ENCODE measurements around the gene RBM23. TPM values are rescaled to one million over a fixed set of nuclear protein-coding genes. Genes with fewer than 3 reads are reported as not detected.
A peak's percentile ranks its signal among the peaks of the same experiment; 100 is the strongest.

Gene RBM23
- total RNA-seq, 1 donor from 2014 or later: 170 TPM

DNA sequence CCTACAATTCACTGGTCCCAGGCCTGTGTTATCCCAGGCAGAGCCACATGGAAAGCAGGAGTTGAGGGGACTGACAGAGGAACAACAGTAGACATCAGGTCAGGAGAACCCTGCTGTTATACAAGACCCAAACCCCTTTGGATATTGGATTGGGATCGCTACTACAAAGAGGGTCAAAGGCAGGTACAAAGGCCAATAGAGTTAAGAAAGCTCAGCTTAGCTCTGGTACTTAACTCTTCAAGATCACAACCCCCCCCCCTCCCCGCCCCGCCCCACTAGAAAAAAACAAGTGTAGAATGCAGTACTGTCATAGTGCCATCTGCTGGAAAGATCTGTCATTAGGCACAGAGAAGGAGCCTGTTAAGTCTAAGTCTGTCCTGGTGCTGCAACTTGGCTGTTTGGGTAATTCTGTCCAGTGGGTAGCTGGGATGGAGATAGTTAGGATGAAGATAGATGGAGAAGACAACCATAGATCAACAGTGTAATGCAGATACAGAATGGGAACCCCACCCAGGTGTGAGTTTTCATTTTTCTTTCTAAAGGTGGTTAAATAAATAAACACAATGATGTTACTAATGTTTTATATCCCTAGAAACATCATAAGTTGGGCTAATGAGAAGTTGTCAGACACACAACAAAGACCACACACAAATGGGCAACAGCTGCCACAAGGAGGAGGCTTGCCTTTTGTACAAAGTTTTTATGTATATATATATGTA is 18.7 kb downstream of the RBM23 start:
- peaks cover 10% of the 10 kb centered on the region for H4K20me1 ChIP-seq (ENCODE audit: low read depth)
- peaks cover 36% of the 10 kb centered on the region for H3F3A ChIP-seq (ENCODE audit: low read depth)
- Mint-ChIP-seq H3K4me1 (peaks cover 8% of the 10 kb centered on the region), H3K9me3 (no peaks in the 10 kb centered on the region), H3K27ac (no peak overlapping the region), H3K27me3 (ENCODE audit: insufficient read depth, low read depth) (peaks cover 5% of the 10 kb centered on the region), H3K36me3 (peaks cover 26% of the 10 kb centered on the region), H3K4me3 (no peak overlapping the region)
- H3K9me3 ChIP-seq (ENCODE audit: low read depth): no peaks in the 10 kb centered on the region
- H3K4me2 ChIP-seq: peak overlapping the region; percentile 6
- no peak overlapping the region for H2AFZ ChIP-seq (replicated peaks)
- H3K4me1 ChIP-seq: peaks cover 10% of the 10 kb centered on the region
- TF ChIP-seq EZH2 (IDR thresholded peaks at IDR 0.05): no peak
- TF ChIP-seq, protein P1, sequence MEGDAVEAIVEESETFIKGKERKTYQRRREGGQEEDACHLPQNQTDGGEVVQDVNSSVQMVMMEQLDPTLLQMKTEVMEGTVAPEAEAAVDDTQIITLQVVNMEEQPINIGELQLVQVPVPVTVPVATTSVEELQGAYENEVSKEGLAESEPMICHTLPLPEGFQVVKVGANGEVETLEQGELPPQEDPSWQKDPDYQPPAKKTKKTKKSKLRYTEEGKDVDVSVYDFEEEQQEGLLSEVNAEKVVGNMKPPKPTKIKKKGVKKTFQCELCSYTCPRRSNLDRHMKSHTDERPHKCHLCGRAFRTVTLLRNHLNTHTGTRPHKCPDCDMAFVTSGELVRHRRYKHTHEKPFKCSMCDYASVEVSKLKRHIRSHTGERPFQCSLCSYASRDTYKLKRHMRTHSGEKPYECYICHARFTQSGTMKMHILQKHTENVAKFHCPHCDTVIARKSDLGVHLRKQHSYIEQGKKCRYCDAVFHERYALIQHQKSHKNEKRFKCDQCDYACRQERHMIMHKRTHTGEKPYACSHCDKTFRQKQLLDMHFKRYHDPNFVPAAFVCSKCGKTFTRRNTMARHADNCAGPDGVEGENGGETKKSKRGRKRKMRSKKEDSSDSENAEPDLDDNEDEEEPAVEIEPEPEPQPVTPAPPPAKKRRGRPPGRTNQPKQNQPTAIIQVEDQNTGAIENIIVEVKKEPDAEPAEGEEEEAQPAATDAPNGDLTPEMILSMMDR (IDR thresholded peaks at IDR 0.05): peak; percentile 70
- DNase-seq (ENCODE audit: low spot score): peak; percentile 86
- H3K27ac ChIP-seq: no peak overlapping the region
- no peak overlapping the region for H3K9ac ChIP-seq
- H3K27me3 ChIP-seq: no peaks in the 10 kb centered on the region
- no peaks in the 10 kb centered on the region for H3K79me2 ChIP-seq (ENCODE audit: low read depth)
- H3K4me3 ChIP-seq: no peak overlapping the region
- no peaks in the 10 kb centered on the region for H3K36me3 ChIP-seq

DNA sequence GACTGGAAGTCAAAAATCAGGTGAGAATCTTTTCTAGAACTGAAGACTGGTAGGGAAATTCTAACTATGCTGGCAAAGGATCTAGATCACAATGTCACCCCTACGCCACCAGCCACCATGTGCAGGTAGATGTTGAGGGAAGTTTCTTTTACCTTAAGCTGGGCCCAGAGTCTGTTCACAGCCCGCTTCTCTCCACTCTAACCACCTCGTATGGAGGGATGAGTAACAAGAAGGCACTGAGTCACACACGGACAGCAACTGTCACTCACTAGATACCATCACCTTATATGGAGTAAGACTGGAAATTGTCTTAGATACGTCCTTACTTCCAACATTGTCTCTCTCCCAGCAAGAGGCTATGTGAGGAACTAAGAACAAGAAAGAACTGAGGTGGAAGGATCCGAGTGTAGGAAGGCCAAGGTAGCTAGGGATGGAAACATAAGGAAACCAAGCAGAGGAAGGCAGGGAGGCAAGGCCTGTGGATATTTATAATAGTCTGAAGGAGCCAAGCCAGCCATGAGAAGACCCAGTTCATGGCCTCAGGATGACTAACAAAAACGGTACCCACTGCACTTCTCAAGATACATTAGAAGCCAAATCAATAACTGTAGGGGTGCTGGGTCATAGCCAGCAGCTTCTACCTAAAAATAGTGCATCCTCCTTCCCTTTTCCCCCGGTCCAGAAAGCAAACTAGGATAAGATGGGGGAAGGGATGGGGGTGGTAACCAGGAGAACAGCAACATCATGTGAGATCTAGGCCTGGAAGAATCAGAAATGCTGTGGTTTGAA is 20.5 kb downstream of the RBM23 start:
- TF ChIP-seq, protein P1 (IDR thresholded peaks at IDR 0.05): no peak
- TF ChIP-seq EZH2phosphoT487 (IDR thresholded peaks at IDR 0.05) (no peak), EZH2 (IDR thresholded peaks at IDR 0.05) (no peak)
- H3K27ac Mint-ChIP-seq: no peak overlapping the region
- H3K9ac ChIP-seq: no peak overlapping the region

DNA sequence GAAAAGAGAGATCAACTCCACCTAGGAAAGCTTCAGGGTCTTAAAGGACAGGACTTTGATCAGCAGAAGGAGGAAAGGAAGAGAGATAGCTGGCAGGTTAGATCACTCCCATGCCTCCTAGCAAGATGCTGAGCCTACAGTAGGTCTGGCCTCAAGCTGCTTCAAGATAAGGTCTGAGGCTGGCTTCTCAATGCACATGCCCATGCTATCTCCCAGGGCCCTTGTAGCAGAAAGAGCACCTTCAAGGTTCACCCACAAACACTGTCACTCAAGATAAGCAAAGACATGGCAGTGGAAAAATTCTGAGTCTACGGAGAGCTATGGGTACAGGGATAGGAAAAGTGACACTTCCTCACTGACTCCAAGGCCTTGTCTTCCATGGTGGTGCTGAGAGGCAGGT is 21.6 kb downstream of the RBM23 start:
- no peak for TF ChIP-seq EZH2phosphoT487 (IDR thresholded peaks at IDR 0.05)
- no peak for TF ChIP-seq EZH2 (IDR thresholded peaks at IDR 0.05)
- H3K36me3 ChIP-seq: no peaks in the 10 kb centered on the region
- peaks cover 10% of the 10 kb centered on the region for H4K20me1 ChIP-seq (ENCODE audit: low read depth)
- H3K27me3 Mint-ChIP-seq (ENCODE audit: insufficient read depth, low read depth): peaks cover 5% of the 10 kb centered on the region
- no peak overlapping the region for H3K27ac Mint-ChIP-seq
- no peak overlapping the region for H3K9ac ChIP-seq
- H3K27me3 ChIP-seq: no peaks in the 10 kb centered on the region
- no peak overlapping the region for H3K4me2 ChIP-seq
- H3K36me3 Mint-ChIP-seq: peaks cover 18% of the 10 kb centered on the region
- H3F3A ChIP-seq (ENCODE audit: low read depth): peaks cover 30% of the 10 kb centered on the region
- no peaks in the 10 kb centered on the region for H3K9me3 Mint-ChIP-seq
- H3K9me3 ChIP-seq (ENCODE audit: low read depth): no peaks in the 10 kb centered on the region
- no peak overlapping the region for H3K27ac ChIP-seq
- H3K79me2 ChIP-seq (ENCODE audit: low read depth): no peaks in the 10 kb centered on the region
- peaks cover 10% of the 10 kb centered on the region for H3K4me1 ChIP-seq
- DNase-seq (ENCODE audit: low spot score): no peak
- H3K4me3 ChIP-seq: no peak overlapping the region
- peaks cover 11% of the 10 kb centered on the region for H3K4me1 Mint-ChIP-seq
- no peak overlapping the region for H3K4me3 Mint-ChIP-seq
- H2AFZ ChIP-seq (replicated peaks): no peak overlapping the region

More for the DNA sequence above, 20.5 kb downstream of the RBM23 start:
- Histone ChIP-seq H3K36me3 (no peaks in the 10 kb centered on the region), H3F3A (ENCODE audit: low read depth) (peaks cover 36% of the 10 kb centered on the region), H4K20me1 (ENCODE audit: low read depth) (peaks cover 10% of the 10 kb centered on the region), H3K4me3 (no peak overlapping the region), H3K9me3 (ENCODE audit: low read depth) (no peaks in the 10 kb centered on the region), H3K27me3 (no peaks in the 10 kb centered on the region), H3K27ac (no peak overlapping the region), H3K4me2 (no peak overlapping the region), H2AFZ (replicated peaks) (no peak overlapping the region), H3K79me2 (ENCODE audit: low read depth) (no peaks in the 10 kb centered on the region), H3K4me1 (peaks cover 10% of the 10 kb centered on the region)
- peaks cover 5% of the 10 kb centered on the region for H3K27me3 Mint-ChIP-seq (ENCODE audit: insufficient read depth, low read depth)
- H3K4me1 Mint-ChIP-seq: peaks cover 11% of the 10 kb centered on the region
- DNase-seq (ENCODE audit: low spot score): no peak
- peaks cover 19% of the 10 kb centered on the region for H3K36me3 Mint-ChIP-seq
- no peak overlapping the region for H3K4me3 Mint-ChIP-seq
- H3K9me3 Mint-ChIP-seq: no peaks in the 10 kb centered on the region
